Measurements from ENCODE around the gene PRELID3B.

- TF ChIP-seq CTCF (IDR thresholded peaks at IDR 0.05; ENCODE audit: low read depth, low read length, poor library complexity, severe bottlenecking) (no peak), EZH2phosphoT487 (IDR thresholded peaks at IDR 0.05; ENCODE audit: borderline replicate concordance, low read length) (no peak)
Measured at GRCh38 chr20:59051666-59052185, 9.1 kb upstream of the PRELID3B start.

Measured in DOHH2 (cell line).